ENCODE results near the gene UQCC2.

UQCC2 gene

GRCh38 chr6:33755070-33755869, 43.8 kb upstream of the UQCC2 start:
- ChIA-PET CTCF (interaction anchor here (0.7 to 1.2 kb wide), 3 partner anchors 11 to 44 kb away, joined by 3 to 4 read pairs (median 3); partner anchors contain the start of gene UQCC2), POLR2A (interaction anchor here (1.7 kb wide), 1 partner anchor 44 kb away, joined by 6 read pairs; the partner anchor contains the start of gene UQCC2)
- TF ChIP-seq BHLHE40 (IDR thresholded peaks at IDR 0.05; ENCODE audit: borderline replicate concordance) (no peak), PKNOX1 (IDR thresholded peaks at IDR 0.05) (no peak), ARNT (IDR thresholded peaks at IDR 0.05) (no peak), SP1 (IDR thresholded peaks at IDR 0.05) (no peak), SUZ12 (IDR thresholded peaks at IDR 0.05) (no peak), L3MBTL2 (conservative IDR thresholded peaks at IDR 0.05) (no peak), HDGF (IDR thresholded peaks at IDR 0.05; ENCODE audit: borderline replicate concordance) (no peak), NFRKB (IDR thresholded peaks at IDR 0.05) (no peak), ELF4 (IDR thresholded peaks at IDR 0.05) (no peak), FOXA1 (IDR thresholded peaks at IDR 0.05) (no peak)
- no peak for DNase-seq (ENCODE audit: extremely low spot score)

- TF ChIP-seq SUZ12 (IDR thresholded peaks at IDR 0.05) (no peak), ZNF384 (IDR thresholded peaks at IDR 0.05) (no peak), CTBP1 (IDR thresholded peaks at IDR 0.05; ENCODE audit: borderline replicate concordance) (no peak), FOXK2 (IDR thresholded peaks at IDR 0.05) (no peak), HDGF (IDR thresholded peaks at IDR 0.05; ENCODE audit: borderline replicate concordance) (no peak), FOXA1 (IDR thresholded peaks at IDR 0.05) (no peak), L3MBTL2 (conservative IDR thresholded peaks at IDR 0.05) (no peak), LEF1 (IDR thresholded peaks at IDR 0.05; ENCODE audit: borderline replicate concordance) (no peak), TARDBP (IDR thresholded peaks at IDR 0.05) (no peak), PKNOX1 (IDR thresholded peaks at IDR 0.05) (no peak), NFRKB (IDR thresholded peaks at IDR 0.05) (no peak), FOXM1 (IDR thresholded peaks at IDR 0.05; ENCODE audit: borderline replicate concordance) (no peak)
- DNase-seq (ENCODE audit: extremely low spot score) = no peak
- CTCF ChIA-PET = interaction anchor here (1.2 kb wide), 1 partner anchor 16 kb away, joined by 4 read pairs; no protein-coding TSS in a partner anchor
- POLR2A ChIA-PET = no interaction called here
Observed at GRCh38 chr6:33754222-33754621, 42.7 kb upstream of the UQCC2 start.

- DNase-seq (ENCODE audit: extremely low spot score) = no peak
- CTCF ChIA-PET = no interaction called here
- TF ChIP-seq L3MBTL2 (conservative IDR thresholded peaks at IDR 0.05) (no peak), LEF1 (IDR thresholded peaks at IDR 0.05; ENCODE audit: borderline replicate concordance) (no peak), TARDBP (IDR thresholded peaks at IDR 0.05) (no peak), PKNOX1 (IDR thresholded peaks at IDR 0.05) (no peak), NFRKB (IDR thresholded peaks at IDR 0.05) (no peak), FOXA1 (IDR thresholded peaks at IDR 0.05) (no peak), SUZ12 (IDR thresholded peaks at IDR 0.05) (no peak), ARNT (IDR thresholded peaks at IDR 0.05) (no peak)
- POLR2A ChIA-PET = no interaction called here
Observed at GRCh38 chr6:33752646-33753015, 41.1 kb upstream of the UQCC2 start.

- TF ChIP-seq FOXK2 (IDR thresholded peaks at IDR 0.05) = no peak
- TF ChIP-seq FOXM1 (IDR thresholded peaks at IDR 0.05; ENCODE audit: borderline replicate concordance) = no peak
- TF ChIP-seq PKNOX1 (IDR thresholded peaks at IDR 0.05) = peak; percentile 56; the same call in 1 of the 2 replicates
- no peak for TF ChIP-seq LEF1 (IDR thresholded peaks at IDR 0.05; ENCODE audit: borderline replicate concordance)
- POLR2A ChIA-PET = interaction anchor here (1.0 kb wide), 1 partner anchor 40 kb away, joined by 3 read pairs; the partner anchor contains the start of gene UQCC2
- DNase-seq (ENCODE audit: extremely low spot score) = no peak
- CTCF ChIA-PET = no interaction called here
Observed at GRCh38 chr6:33751771-33752645, 40.5 kb upstream of the UQCC2 start.

- CTCF ChIA-PET = no interaction called here
Observed at GRCh38 chr6:33750244-33750991, 38.9 kb upstream of the UQCC2 start.

More at GRCh38 chr6:33750244-33750991, 38.9 kb upstream of the UQCC2 start:
- POLR2A ChIA-PET = no interaction called here
- no peak for DNase-seq (ENCODE audit: extremely low spot score)
- TF ChIP-seq SP1 (IDR thresholded peaks at IDR 0.05) (no peak), BHLHE40 (IDR thresholded peaks at IDR 0.05; ENCODE audit: borderline replicate concordance) (no peak), TARDBP (IDR thresholded peaks at IDR 0.05) (no peak), LEF1 (IDR thresholded peaks at IDR 0.05; ENCODE audit: borderline replicate concordance) (no peak), SUZ12 (IDR thresholded peaks at IDR 0.05) (no peak), FOXA1 (IDR thresholded peaks at IDR 0.05) (no peak), ELF4 (IDR thresholded peaks at IDR 0.05) (no peak)
